Measurements from ENCODE around the gene SLC10A7. TPM values are rescaled to one million over a fixed set of nuclear protein-coding genes. Genes with fewer than 3 reads are reported as not detected.
A peak's percentile ranks its signal among the peaks of the same experiment; 100 is the strongest.

Gene SLC10A7
- total and polyA plus RNA-seq, 2 donors (not counting 1 experiment from before 2014, with no cell fraction given): 5.7 to 18.3 TPM

DNA sequence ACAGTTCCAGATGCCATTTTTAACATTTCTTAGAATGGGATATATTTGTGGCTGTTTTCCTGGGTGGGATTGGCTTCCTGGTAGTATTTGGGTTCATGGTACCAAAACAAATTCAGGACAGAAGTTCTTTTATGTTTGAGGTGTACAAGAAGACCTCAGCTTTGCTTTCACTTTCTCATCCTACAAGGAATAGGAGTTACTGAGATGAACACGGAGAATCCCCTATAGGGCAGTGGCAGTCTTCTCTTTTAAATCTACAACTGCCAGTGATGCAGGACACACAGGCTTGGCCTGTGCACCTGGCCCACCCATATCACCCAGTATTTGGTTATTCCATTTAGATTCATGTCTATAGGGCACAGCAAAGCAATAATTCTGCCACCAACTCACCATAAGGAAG lies 35.2 kb downstream of the SLC10A7 start:
- WGBS (ENCODE audit: insufficient coverage): no CpG with 5 or more reads among the region's 1 CpG
- no peak overlapping the region for H3K4me3 ChIP-seq (ENCODE audit: control extremely low read depth in 1 of 5, extremely low read depth in 1 of 5, insufficient read depth in 1 of 5, low read depth in 2 of 5, low read length in 4 of 5)
- TF ChIP-seq, protein P1, sequence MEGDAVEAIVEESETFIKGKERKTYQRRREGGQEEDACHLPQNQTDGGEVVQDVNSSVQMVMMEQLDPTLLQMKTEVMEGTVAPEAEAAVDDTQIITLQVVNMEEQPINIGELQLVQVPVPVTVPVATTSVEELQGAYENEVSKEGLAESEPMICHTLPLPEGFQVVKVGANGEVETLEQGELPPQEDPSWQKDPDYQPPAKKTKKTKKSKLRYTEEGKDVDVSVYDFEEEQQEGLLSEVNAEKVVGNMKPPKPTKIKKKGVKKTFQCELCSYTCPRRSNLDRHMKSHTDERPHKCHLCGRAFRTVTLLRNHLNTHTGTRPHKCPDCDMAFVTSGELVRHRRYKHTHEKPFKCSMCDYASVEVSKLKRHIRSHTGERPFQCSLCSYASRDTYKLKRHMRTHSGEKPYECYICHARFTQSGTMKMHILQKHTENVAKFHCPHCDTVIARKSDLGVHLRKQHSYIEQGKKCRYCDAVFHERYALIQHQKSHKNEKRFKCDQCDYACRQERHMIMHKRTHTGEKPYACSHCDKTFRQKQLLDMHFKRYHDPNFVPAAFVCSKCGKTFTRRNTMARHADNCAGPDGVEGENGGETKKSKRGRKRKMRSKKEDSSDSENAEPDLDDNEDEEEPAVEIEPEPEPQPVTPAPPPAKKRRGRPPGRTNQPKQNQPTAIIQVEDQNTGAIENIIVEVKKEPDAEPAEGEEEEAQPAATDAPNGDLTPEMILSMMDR (IDR thresholded peaks at IDR 0.05): no peak
- TF ChIP-seq EZH2 (IDR thresholded peaks at IDR 0.05; ENCODE audit: borderline replicate concordance, insufficient read depth, low read depth, low read length, poor library complexity, severe bottlenecking): no peak
- no peaks in the 10 kb centered on the region for H3K79me2 ChIP-seq (ENCODE audit: control insufficient read depth, insufficient read depth, low read length)
- peaks cover 11% of the 10 kb centered on the region for H3K4me1 Mint-ChIP-seq
- H4K20me1 ChIP-seq (ENCODE audit: control insufficient read depth, insufficient read depth, low read length, poor library complexity, severe bottlenecking): no peaks in the 10 kb centered on the region
- no peaks in the 10 kb centered on the region for H3K4me1 ChIP-seq (ENCODE audit: control insufficient read depth in 2 of 2, insufficient read depth in 2 of 2, low read length in 2 of 2)
- peaks cover 0 to 16% (median 6%) of the 10 kb centered on the region in 3 donors for H3K9me3 ChIP-seq (ENCODE audit: control extremely low read depth in 1 of 3, control insufficient read depth in 2 of 3, insufficient read depth in 1 of 3, low read length in 2 of 3)
- no peak overlapping the region for H3K27ac ChIP-seq (ENCODE audit: low read length in 2 of 2)
- H3K27ac Mint-ChIP-seq: no peak overlapping the region
- no peak for DNase-seq
- no peaks in the 10 kb centered on the region for H3K27me3 ChIP-seq (replicated peaks in 1 of 4; ENCODE audit: control extremely low read depth in 1 of 4, control insufficient read depth in 3 of 4, insufficient read depth in 4 of 4, low read length in 3 of 4)
- H2AFZ ChIP-seq (ENCODE audit: insufficient read depth, low read depth, low read length, poor library complexity, severe bottlenecking): no peak overlapping the region
- intact Hi-C loops (cut with micrococcal nuclease): no loop called here
- H3K4me2 ChIP-seq (replicated peaks; ENCODE audit: low read depth, low read length, poor library complexity, severe bottlenecking): peak overlapping the region; percentile 24
- peaks cover 3% of the 10 kb centered on the region for H3K9me3 Mint-ChIP-seq (ENCODE audit: insufficient read depth)
- H3K36me3 ChIP-seq (replicated peaks in 1 of 2; ENCODE audit: control extremely low read depth in 1 of 2, control insufficient read depth in 1 of 2, extremely low read depth in 1 of 2, insufficient read depth in 2 of 2, low read length in 1 of 2): no peaks in the 10 kb centered on the region
- ATAC-seq (ENCODE audit: low read depth): no peak
- ChIA-PET CTCF (no interaction called here), POLR2A (no interaction called here)
- H3K9ac ChIP-seq (ENCODE audit: low read length): no peak overlapping the region
- H3K4me3 Mint-ChIP-seq: no peak overlapping the region
- no peaks in the 10 kb centered on the region for H3K27me3 Mint-ChIP-seq

DNA sequence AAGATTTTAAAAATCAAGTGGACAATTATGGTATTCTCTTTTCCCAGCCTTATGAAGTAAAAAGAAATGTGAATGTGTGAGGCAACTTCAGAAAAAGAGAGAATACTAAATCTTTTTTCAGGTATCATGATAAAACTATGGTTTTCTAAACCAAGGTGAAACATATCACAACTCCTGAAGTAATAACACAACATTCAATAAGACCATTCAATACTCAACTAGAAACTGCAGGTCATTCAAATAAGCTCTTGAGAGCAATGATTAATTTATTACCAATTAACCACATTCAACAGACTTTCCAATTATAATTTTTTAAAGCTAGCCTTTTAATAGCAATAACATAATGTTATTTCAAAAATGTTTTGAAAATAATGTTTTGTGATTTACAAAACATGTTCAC lies 35.8 kb downstream of the SLC10A7 start:
- Mint-ChIP-seq H3K4me3 (no peak overlapping the region), H3K4me1 (peaks cover 11% of the 10 kb centered on the region), H3K27me3 (no peaks in the 10 kb centered on the region), H3K9me3 (ENCODE audit: insufficient read depth) (peaks cover 3% of the 10 kb centered on the region), H3K27ac (no peak overlapping the region)
- Histone ChIP-seq H3K4me1 (ENCODE audit: control insufficient read depth in 2 of 2, insufficient read depth in 2 of 2, low read length in 2 of 2) (no peaks in the 10 kb centered on the region), H3K27ac (ENCODE audit: low read length in 2 of 2) (no peak overlapping the region), H2AFZ (ENCODE audit: insufficient read depth, low read depth, low read length, poor library complexity, severe bottlenecking) (no peak overlapping the region), H3K9ac (ENCODE audit: low read length) (no peak overlapping the region), H3K36me3 (replicated peaks in 1 of 2; ENCODE audit: control extremely low read depth in 1 of 2, control insufficient read depth in 1 of 2, extremely low read depth in 1 of 2, insufficient read depth in 2 of 2, low read length in 1 of 2) (no peaks in the 10 kb centered on the region), H3K9me3 (ENCODE audit: control extremely low read depth in 1 of 3, control insufficient read depth in 2 of 3, insufficient read depth in 1 of 3, low read length in 2 of 3) (peaks cover 0 to 16% (median 12%) of the 10 kb centered on the region in 3 donors), H3K4me3 (ENCODE audit: control extremely low read depth in 1 of 5, extremely low read depth in 1 of 5, insufficient read depth in 1 of 5, low read depth in 2 of 5, low read length in 4 of 5) (no peak overlapping the region), H4K20me1 (ENCODE audit: control insufficient read depth, insufficient read depth, low read length, poor library complexity, severe bottlenecking) (no peaks in the 10 kb centered on the region), H3K27me3 (replicated peaks in 1 of 4; ENCODE audit: control extremely low read depth in 1 of 4, control insufficient read depth in 3 of 4, insufficient read depth in 4 of 4, low read length in 3 of 4) (no peaks in the 10 kb centered on the region), H3K4me2 (replicated peaks; ENCODE audit: low read depth, low read length, poor library complexity, severe bottlenecking) (no peak overlapping the region), H3K79me2 (ENCODE audit: control insufficient read depth, insufficient read depth, low read length) (no peaks in the 10 kb centered on the region)
- intact Hi-C loops (cut with micrococcal nuclease): no loop called here
- no peak for ATAC-seq (ENCODE audit: low read depth)
- no peak for DNase-seq
- TF ChIP-seq, protein P1 (IDR thresholded peaks at IDR 0.05): no peak
- TF ChIP-seq EZH2 (IDR thresholded peaks at IDR 0.05; ENCODE audit: borderline replicate concordance, insufficient read depth, low read depth, low read length, poor library complexity, severe bottlenecking): no peak
- ChIA-PET CTCF (no interaction called here), POLR2A (no interaction called here)

Data from B cell (primary cell).